ENCODE results near the gene ASCC1. TPM values are rescaled to one million over a fixed set of nuclear protein-coding genes. Genes with fewer than 3 reads are reported as not detected.

The ASCC1 gene
- total and polyA plus RNA-seq, 2 of the 4 experiments (the other 2 are of a cell fraction) = 15.9 to 21.0 TPM

GRCh38 chr10:72145657-72146056 lies 70.4 kb downstream of the ASCC1 start:
- TF ChIP-seq USF2 (IDR thresholded peaks at IDR 0.05; ENCODE audit: low read depth, low read length) = no peak
- no peak for TF ChIP-seq CTCF (conservative IDR thresholded peaks at IDR 0.05; ENCODE audit: low read depth, low read length)
- TF ChIP-seq MXI1 (IDR thresholded peaks at IDR 0.05; ENCODE audit: borderline replicate concordance, low read depth, low read length) = no peak
- Histone ChIP-seq H3K27ac (ENCODE audit: insufficient read depth, low read length) (no peak overlapping the region), H3K23ac (ENCODE audit: low read depth, low read length) (no peak overlapping the region), H4K5ac (ENCODE audit: low read depth, low read length) (no peak overlapping the region), H3K4me3 (ENCODE audit: insufficient read depth, low read depth, low read length) (no peak overlapping the region), H3K4ac (ENCODE audit: low read depth, low read length) (no peak overlapping the region), H2AK9ac (replicated peaks; ENCODE audit: low read depth, low read length, poor library complexity) (no peak overlapping the region), H3K18ac (ENCODE audit: low read depth, low read length) (no peak overlapping the region), H2BK5ac (ENCODE audit: low read depth, low read length, poor library complexity, severe bottlenecking) (no peak overlapping the region), H3K27me3 (ENCODE audit: control insufficient read depth, insufficient read depth, low read length) (no peaks in the 10 kb centered on the region), H3K9me1 (ENCODE audit: insufficient read depth, low read length) (no peaks in the 10 kb centered on the region), H2AFZ (replicated peaks; ENCODE audit: low read length, poor library complexity) (no peak overlapping the region), H4K91ac (ENCODE audit: insufficient read depth, low read depth, low read length) (no peak overlapping the region), H3K4me2 (ENCODE audit: low read depth, low read length) (no peak overlapping the region), H2BK20ac (ENCODE audit: low read depth, low read length) (no peak overlapping the region), H4K8ac (ENCODE audit: low read depth in 2 of 2, low read length in 2 of 2) (no peak overlapping the region), H3K4me1 (ENCODE audit: control insufficient read depth, insufficient read depth, low read length) (no peaks in the 10 kb centered on the region; the same call in 1 of the 2 replicates), H3K9ac (ENCODE audit: low read depth, low read length) (no peak overlapping the region), H2BK15ac (ENCODE audit: low read depth, low read length) (no peak overlapping the region), H2BK120ac (ENCODE audit: low read depth, low read length) (no peak overlapping the region), H3K9me3 (ENCODE audit: control insufficient read depth, insufficient read depth, low read length) (no peaks in the 10 kb centered on the region), H3K14ac (replicated peaks; ENCODE audit: low read depth, low read length) (no peak overlapping the region), H3K79me1 (ENCODE audit: low read depth in 1 of 2, low read length in 2 of 2) (no peaks in the 10 kb centered on the region), H4K20me1 (ENCODE audit: insufficient read depth, low read length) (no peaks in the 10 kb centered on the region), H2AK5ac (ENCODE audit: low read depth, low read length) (no peak overlapping the region), H3K36me3 (ENCODE audit: control insufficient read depth, insufficient read depth, low read length) (no peaks in the 10 kb centered on the region), H3K56ac (ENCODE audit: extremely low read depth, insufficient read depth, low read length) (no peak overlapping the region)
- intact Hi-C loops (cut with micrococcal nuclease) = no loop called here
- CTCF ChIA-PET = no interaction called here
- dilution Hi-C loops (cut with HindIII; ENCODE audit: low sequenced_read_pairs, unreplicated experiment) = no loop called here
- BruUV-seq (replicated peaks) = no TSS peak
- ATAC-seq (ENCODE audit: low read depth) = no peak
- in situ Hi-C loops (cut with MboI; ENCODE audit: low sequenced_read_pairs) = no loop called here
- no CpG with 5 or more reads among the region's 2 CpGs for WGBS, 2 experiments (ENCODE audit: extremely low coverage in 2 of 2, insufficient read length in 1 of 2)
- POLR2A ChIA-PET (ENCODE audit: unreplicated experiment) = no interaction called here
- no peak for DNase-seq

All from IMR-90 (cell line).